T-helper 22 cell (primary cell): Measurements from ENCODE around the gene ADGRL2.
"Not testable (repeated sequence)": the region's sequence is repeated elsewhere in the genome, so short reads cannot be mapped to it uniquely, and the experiment has no call there.

ENCODE experiments used
- DNase-seq: peaks from one replicate; pipeline ENCODE4 v3.0.0-alpha.2; 2020; ENCODE audit warnings: low read depth

Gene ADGRL2

DNA sequence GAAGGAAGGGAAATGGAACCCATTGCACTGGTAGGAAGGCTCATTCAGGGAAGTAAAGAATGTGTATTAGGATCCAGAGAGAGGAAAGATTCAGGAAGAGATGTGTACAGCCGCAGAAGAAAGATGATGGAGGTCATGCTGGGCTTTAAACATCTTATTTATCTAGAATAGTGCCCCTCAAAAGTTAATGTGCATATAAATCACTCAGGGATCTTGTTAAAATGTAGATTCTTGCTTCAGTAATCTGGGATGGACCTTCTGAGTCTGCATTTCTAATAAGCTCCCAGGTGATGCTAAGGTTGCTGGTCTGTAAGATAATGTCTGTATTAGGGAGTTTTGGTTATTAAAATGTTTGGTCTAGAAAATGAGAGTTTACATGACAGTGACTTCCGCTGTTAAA lies 46.3 kb downstream of the ADGRL2 start:
- no peak for DNase-seq

GRCh38 chr1:81848880-81849682 lies 48.3 kb downstream of the ADGRL2 start:
- no peak for DNase-seq

- no peak for DNase-seq
These were observed 49.3 kb downstream of the ADGRL2 start for GRCh38 chr1:81850031-81850430.

- no peak for DNase-seq
These were observed 49.8 kb downstream of the ADGRL2 start for GRCh38 chr1:81850495-81850894.

DNA sequence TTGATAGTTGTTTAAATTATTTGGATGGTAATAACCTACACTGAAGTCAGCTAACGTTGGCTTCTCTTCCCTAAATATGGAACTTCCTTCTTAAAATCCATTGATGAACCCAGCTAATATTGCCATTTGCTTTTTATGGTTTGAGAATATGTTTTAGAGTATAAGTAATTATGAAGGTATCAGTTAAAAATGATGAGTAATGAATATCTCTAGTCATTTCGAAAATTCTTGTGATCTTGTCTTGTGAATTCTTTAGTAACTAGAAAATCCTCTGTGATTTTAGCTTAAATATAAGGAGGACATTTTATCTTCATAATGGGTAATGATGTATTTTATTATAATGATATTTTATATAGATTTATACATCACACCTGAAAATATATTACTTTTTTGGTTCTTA lies 50.5 kb downstream of the ADGRL2 start:
- no peak for DNase-seq

GRCh38 chr1:81852961-81853360 lies 52.2 kb downstream of the ADGRL2 start:
- no peak for DNase-seq

GRCh38 chr1:81867235-81867634 lies 66.5 kb downstream of the ADGRL2 start:
- DNase-seq: no peak

DNA sequence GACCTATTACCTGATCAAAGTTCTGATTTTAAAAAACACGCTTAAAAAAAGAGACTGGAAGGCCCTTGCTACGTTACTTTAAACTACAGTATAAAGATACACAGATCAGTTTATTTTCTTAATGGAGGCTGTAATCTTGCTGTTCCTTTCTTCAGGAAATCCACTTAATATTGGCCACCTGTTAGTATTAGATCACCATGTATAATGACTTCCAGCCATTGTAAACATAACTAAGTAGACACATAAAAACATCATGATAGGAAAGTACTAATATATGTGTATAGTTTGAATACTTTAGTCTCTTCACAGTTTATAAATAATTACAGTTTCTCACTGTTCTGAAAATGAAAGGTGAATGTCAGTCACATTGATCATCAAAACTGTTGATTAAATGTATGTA lies 68.6 kb downstream of the ADGRL2 start:
- no peak for DNase-seq

- DNase-seq: not testable (repeated sequence)
These were observed 70.4 kb downstream of the ADGRL2 start for GRCh38 chr1:81871091-81871490.

DNA sequence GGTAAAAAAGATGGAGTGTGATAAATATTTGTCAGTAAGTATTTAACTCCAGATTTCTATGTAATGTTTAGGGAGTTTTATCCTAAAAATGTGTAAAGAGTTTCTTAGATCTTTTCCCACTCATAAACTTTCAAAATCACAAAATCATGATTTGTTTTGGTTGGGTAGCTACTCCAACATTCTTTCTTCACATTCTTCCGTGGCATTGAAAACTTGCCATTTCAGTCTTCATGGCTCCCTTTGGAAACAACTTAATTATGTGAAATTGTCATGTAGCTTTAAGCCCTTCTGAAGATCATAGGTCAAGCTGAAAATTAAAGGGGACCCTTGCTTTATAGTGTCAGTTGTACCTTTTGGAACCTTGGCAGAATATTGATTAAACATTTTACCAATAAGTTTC lies 73.2 kb downstream of the ADGRL2 start:
- DNase-seq: no peak

GRCh38 chr1:81874461-81874860 lies 73.7 kb downstream of the ADGRL2 start:
- no peak for DNase-seq

DNA sequence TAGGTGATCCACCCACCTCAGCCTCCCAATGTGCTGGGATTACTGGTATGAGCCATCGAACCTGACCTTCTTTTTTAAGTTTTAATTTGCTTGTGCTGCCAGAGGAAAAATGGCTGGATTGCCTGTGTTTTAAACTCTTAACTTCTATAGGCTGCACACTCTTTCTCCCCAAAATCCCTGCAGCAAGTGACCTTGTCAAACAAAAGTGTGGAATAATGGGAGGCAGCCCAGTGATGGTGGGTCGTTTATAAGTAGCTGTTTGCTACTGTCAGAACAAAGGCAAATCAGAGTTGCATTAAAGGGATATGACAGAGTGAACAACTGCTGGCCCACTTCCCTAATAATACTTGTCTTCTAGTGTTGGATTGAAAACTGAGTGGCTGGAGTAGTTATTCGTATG lies 74.2 kb downstream of the ADGRL2 start:
- DNase-seq: no peak

DNA sequence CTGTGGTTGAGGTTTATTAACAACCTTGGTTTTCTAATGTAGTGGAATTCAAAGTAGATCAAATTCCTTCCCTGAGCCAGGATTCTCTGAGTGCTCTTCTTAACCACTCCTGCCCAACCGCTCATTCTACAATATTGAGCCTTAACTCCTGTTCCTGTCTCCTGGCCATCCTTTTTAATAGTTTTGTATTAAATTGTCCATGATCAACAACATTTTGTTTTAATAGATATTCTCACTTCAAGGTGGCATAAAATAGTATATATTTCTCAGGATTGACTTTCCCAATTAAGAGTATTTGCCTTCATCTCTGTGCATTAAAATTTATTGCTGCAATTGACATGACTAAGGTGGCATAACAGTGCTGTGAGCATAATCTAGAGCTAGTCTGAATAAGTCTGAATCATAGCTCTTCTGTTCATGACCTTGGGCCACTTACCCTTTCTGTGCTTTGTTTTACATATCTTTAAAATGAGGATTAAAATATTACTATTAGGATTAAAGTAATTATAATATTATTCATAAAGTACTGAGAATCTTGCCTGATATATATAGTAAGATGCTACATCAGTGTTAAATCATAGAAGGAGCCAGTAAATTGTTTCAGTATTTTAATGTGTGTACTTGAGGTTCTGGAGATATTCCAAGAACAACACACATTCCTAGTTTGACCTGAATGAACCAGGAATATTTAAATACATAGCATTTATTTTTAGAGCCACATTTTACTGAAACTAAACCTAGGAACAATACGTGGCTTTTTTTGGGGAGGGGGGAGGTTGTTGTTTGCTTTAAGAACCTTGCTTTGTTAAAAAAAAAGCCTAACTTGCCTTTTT lies 76.4 kb downstream of the ADGRL2 start:
- DNase-seq: no peak

DNA sequence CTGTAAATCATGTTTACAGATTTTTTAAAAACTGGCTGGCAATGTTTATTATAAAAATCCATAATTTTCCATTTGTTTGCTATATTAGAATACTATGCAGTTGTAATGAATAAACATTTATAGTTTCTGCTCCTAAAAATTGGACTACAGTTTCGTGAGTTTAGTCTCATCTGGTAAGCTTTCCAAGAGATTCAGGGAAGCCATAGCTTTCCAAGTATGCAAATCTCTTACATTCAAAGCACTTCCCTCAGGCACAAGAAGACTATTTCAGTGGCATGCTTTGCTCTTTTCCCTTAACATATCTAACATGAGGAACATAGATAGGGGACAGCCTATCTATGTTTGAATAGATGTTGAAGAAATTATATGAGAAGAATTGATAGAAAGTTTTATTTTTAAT lies 77.2 kb downstream of the ADGRL2 start:
- no peak for DNase-seq

DNA sequence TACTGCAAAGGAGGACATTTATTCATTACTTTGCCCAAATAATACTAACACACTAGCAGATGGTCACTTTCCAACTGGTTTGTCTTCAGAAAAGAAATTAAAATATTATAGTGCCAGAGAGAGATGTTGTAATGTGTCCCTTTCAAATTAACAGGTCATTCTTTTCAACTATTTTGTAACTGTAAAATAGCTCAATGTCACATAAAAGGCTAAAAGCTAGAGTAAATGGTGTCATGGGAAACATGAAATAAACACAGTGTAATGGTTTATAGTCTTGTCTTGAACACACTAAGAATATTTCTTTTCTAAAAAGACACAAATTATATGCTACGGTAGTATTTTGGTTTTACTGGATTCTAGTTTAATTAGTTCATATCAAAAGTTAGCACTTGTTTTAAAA lies 77.8 kb downstream of the ADGRL2 start:
- DNase-seq: no peak

- no peak for DNase-seq
These were observed 80.0 kb downstream of the ADGRL2 start for GRCh38 chr1:81880781-81881180.

- DNase-seq: no peak
These were observed 84.6 kb downstream of the ADGRL2 start for GRCh38 chr1:81885291-81885690.

DNA sequence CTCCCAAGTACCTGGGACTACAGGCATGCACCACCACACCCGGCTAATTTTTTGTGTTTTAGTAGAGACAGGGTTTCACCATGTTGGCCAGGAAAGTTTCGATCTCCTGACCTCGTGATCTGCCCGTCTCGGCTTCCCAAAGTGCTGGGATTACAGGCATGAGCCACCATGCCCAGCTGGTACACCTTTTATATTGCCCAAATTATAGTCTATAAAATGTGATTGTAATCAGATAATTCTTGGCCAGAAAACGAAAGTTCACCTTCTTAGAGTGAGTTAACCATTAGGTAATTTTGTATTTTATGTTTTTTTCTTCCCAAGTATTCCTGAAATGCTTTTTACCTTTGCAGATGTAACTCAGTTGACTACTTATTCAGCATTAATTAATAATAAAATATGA lies 85.6 kb downstream of the ADGRL2 start:
- DNase-seq: not testable (repeated sequence)

- no peak for DNase-seq
These were observed 86.8 kb downstream of the ADGRL2 start for GRCh38 chr1:81887421-81888144.

- DNase-seq: no peak
These were observed 88.4 kb downstream of the ADGRL2 start for GRCh38 chr1:81889166-81889565.

- DNase-seq: no peak
These were observed 94.1 kb downstream of the ADGRL2 start for GRCh38 chr1:81894867-81895266.

- no peak for DNase-seq
These were observed 98.6 kb downstream of the ADGRL2 start for GRCh38 chr1:81899214-81899821.
